Neural cell (in vitro differentiated cells): ENCODE measurements around the gene TRIM46. TPM values are rescaled to one million over a fixed set of nuclear protein-coding genes. Genes with fewer than 3 reads are reported as not detected.
A peak's percentile ranks its signal among the peaks of the same experiment; 100 is the strongest.

Source experiments
- H2AFZ ChIP-seq: fragments of 200-600, 300-800 bp; sonication (generic), shearing (Covaris generic); 2 replicates; pipeline ENCODE4 v1.6.0; 2014; ENCODE audit warnings: low read depth, mild to moderate bottlenecking, antibody characterized with exemption, low read length, moderate library complexity
- H3F3A ChIP-seq: fragments of 200-600 bp; shearing (Covaris generic); 2 replicates; pipeline ENCODE4 v1.6.1; 2016; ENCODE audit warnings: mild to moderate bottlenecking, moderate library complexity, mixed read lengths, antibody characterized with exemption, low read length; ENCODE audit not compliant: insufficient read depth, poor library complexity, severe bottlenecking
- H3K27ac ChIP-seq: fragments of 200-600, 300-800 bp; sonication (generic), shearing (Covaris generic); 2 replicates; pipeline ENCODE4 v1.5.1; 2014; ENCODE audit warnings: mild to moderate bottlenecking, low read length, moderate library complexity
- H3K27me3 ChIP-seq: fragments of 300-800, 200-600 bp; sonication (generic), shearing (Covaris generic); 2 replicates; pipeline ENCODE4 v1.6.0; 2014; ENCODE audit warnings: mild to moderate bottlenecking, low read depth, low read length, moderate library complexity; ENCODE audit not compliant: insufficient read depth
- H3K36me3 ChIP-seq: fragments of 300-800, 200-600 bp; sonication (generic), shearing (Covaris generic); 2 replicates; pipeline ENCODE4 v1.5.1; 2014; ENCODE audit warnings: mild to moderate bottlenecking, antibody characterized with exemption, low read length, moderate library complexity; ENCODE audit not compliant: insufficient read depth
- H3K4me2 ChIP-seq: fragments of 300-800, 200-600 bp; sonication (generic), shearing (Covaris generic); 2 replicates; pipeline ENCODE4 v1.6.0; 2014; ENCODE audit warnings: mild to moderate bottlenecking, low read length
- H3K4me3 ChIP-seq: fragments of 300-800, 200-600 bp; sonication (generic), shearing (Covaris generic); 2 replicates; pipeline ENCODE4 v1.5.1; 2014; ENCODE audit warnings: mild to moderate bottlenecking, low read length, moderate library complexity
- H3K79me2 ChIP-seq: fragments of 200-600 bp; shearing (Covaris generic); replicated peaks from 2 replicates; pipeline ENCODE4 v1.6.0; 2014; ENCODE audit warnings: mild to moderate bottlenecking, low read length, moderate library complexity; ENCODE audit not compliant: insufficient read depth
- H3K9ac ChIP-seq: fragments of 300-800, 200-600 bp; sonication (generic), shearing (Covaris generic); 2 replicates; pipeline ENCODE4 v1.6.1; 2016; ENCODE audit warnings: mild to moderate bottlenecking, low read length, mixed read lengths
- H3K9me2 ChIP-seq: fragments of 200-600 bp; shearing (Covaris generic); 2 replicates; pipeline ENCODE4 v1.6.1; 2016; ENCODE audit warnings: mild to moderate bottlenecking, low read length, mixed read lengths; ENCODE audit not compliant: insufficient read depth
- H3K9me3 ChIP-seq: fragments of 200-600, 300-800 bp; sonication (generic), shearing (Covaris generic); 2 replicates; pipeline ENCODE4 v1.6.1; 2016; ENCODE audit warnings: mild to moderate bottlenecking, mixed run types, low read length, moderate library complexity, mixed read lengths
- H4K20me1 ChIP-seq: fragments of 200-600 bp; shearing (Covaris generic); 2 replicates; pipeline ENCODE4 v1.6.1; 2016; ENCODE audit warnings: mild to moderate bottlenecking, mixed run types; ENCODE audit not compliant: insufficient read depth
- EP300 ChIP-seq: fragments of 450-650 bp; conservative IDR thresholded peaks from 2 replicates; pipeline ENCODE4 v1.6.1; 2014; ENCODE audit warnings: antibody characterized with exemption, mild to moderate bottlenecking, moderate library complexity; ENCODE audit not compliant: poor library complexity, severe bottlenecking
- EZH2 ChIP-seq: fragments of 200-600, 300-800 bp; shearing (Covaris generic), sonication (generic); IDR thresholded peaks from 2 replicates; pipeline ENCODE4 v1.6.1; 2014; ENCODE audit warnings: antibody characterized with exemption, low read length, borderline replicate concordance, mild to moderate bottlenecking; ENCODE audit not compliant: insufficient read depth, poor library complexity, severe bottlenecking
- MXI1 ChIP-seq: fragments of 450-650 bp; conservative IDR thresholded peaks from 2 replicates; pipeline ENCODE4 v1.6.1; 2014; ENCODE audit warnings: antibody characterized with exemption, mild to moderate bottlenecking; ENCODE audit not compliant: poor library complexity, severe bottlenecking
- POLR2AphosphoS5 ChIP-seq: IDR thresholded peaks from 2 replicates; pipeline ENCODE4 v1.6.1; 2012
- RAD21 ChIP-seq: fragments of 450-650 bp; conservative IDR thresholded peaks from 2 replicates; pipeline ENCODE4 v1.6.1; 2014; ENCODE audit warnings: antibody characterized with exemption, mild to moderate bottlenecking, moderate library complexity
- SMC3 ChIP-seq: fragments of 450-650 bp; conservative IDR thresholded peaks from 2 replicates; pipeline ENCODE4 v1.6.1; 2014; ENCODE audit warnings: antibody characterized with exemption, mild to moderate bottlenecking, moderate library complexity; ENCODE audit not compliant: poor library complexity
- TAF1 ChIP-seq: IDR thresholded peaks from 2 replicates; pipeline ENCODE4 v1.6.1; 2012; ENCODE audit warnings: low read depth
- polyA plus RNA-seq: library from polyadenylated mRNA; depleted of rRNA; stranded (reverse); fragments of >200 nt; gene quantifications from 2 replicates; pipeline ENCODE4 v1.2.3, GENCODE V29; 2014
- TF ChIP-seq, protein P1 (sequence below): IDR thresholded peaks from 2 replicates; pipeline ENCODE4 v1.6.1; 2012; ENCODE audit warnings: borderline replicate concordance
- TF ChIP-seq, protein P2 (sequence below): fragments of 450-650 bp; IDR thresholded peaks from 2 replicates; pipeline ENCODE4 v1.5.1; 2014; ENCODE audit warnings: antibody characterized with exemption, mild to moderate bottlenecking, moderate library complexity; ENCODE audit not compliant: poor library complexity, severe bottlenecking

Gene TRIM46
- polyA plus RNA-seq, 1 donor from 2014 or later: 31.5 TPM

DNA sequence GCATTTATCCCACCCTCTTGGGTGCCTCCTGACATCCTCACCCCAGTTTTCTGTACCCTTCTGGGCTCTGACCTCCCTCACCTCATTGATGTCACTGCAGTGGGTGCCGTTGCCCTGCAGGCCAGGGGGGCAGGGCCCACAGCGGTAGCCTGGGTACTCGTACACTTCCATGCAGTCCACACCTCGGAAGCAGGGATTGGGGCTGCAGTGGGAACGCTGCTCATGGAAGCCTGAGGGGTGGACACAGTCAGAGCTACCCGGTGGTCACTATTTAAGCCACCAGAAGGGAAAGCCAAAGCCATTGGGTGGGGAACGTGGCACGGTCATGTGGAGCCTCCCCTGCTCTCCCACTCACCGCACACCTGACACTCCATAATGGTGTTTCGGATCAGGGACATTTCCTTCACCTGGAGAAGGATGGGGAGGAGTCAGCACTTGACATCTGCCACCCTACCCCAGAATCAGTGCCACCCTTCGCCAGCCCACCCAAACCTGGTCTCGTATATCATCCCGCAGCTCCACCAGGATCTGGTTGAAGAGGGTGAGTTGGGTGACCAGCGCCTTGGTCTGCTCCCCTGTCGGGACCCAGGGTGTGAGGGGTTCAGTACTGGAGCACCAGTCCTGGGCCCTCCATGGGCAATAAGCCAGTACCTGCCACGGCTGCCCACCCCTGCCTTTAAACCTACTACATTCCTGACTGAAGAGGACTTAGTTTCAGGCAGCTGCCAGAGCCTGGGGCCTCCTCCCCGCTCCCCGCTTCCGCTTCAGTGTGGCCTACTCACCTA, 29.3 kb downstream of the TRIM46 start:
- H3K4me2 ChIP-seq: no peak overlapping the region
- H3K9me2 ChIP-seq: no peaks in the 10 kb centered on the region
- H3K27ac ChIP-seq: no peak overlapping the region
- H3K79me2 ChIP-seq: peaks cover 26% of the 10 kb centered on the region
- TF ChIP-seq, protein P1, sequence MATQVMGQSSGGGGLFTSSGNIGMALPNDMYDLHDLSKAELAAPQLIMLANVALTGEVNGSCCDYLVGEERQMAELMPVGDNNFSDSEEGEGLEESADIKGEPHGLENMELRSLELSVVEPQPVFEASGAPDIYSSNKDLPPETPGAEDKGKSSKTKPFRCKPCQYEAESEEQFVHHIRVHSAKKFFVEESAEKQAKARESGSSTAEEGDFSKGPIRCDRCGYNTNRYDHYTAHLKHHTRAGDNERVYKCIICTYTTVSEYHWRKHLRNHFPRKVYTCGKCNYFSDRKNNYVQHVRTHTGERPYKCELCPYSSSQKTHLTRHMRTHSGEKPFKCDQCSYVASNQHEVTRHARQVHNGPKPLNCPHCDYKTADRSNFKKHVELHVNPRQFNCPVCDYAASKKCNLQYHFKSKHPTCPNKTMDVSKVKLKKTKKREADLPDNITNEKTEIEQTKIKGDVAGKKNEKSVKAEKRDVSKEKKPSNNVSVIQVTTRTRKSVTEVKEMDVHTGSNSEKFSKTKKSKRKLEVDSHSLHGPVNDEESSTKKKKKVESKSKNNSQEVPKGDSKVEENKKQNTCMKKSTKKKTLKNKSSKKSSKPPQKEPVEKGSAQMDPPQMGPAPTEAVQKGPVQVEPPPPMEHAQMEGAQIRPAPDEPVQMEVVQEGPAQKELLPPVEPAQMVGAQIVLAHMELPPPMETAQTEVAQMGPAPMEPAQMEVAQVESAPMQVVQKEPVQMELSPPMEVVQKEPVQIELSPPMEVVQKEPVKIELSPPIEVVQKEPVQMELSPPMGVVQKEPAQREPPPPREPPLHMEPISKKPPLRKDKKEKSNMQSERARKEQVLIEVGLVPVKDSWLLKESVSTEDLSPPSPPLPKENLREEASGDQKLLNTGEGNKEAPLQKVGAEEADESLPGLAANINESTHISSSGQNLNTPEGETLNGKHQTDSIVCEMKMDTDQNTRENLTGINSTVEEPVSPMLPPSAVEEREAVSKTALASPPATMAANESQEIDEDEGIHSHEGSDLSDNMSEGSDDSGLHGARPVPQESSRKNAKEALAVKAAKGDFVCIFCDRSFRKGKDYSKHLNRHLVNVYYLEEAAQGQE: no peak
- no peak for TF ChIP-seq RAD21
- no peak for TF ChIP-seq MXI1
- TF ChIP-seq, protein P2, sequence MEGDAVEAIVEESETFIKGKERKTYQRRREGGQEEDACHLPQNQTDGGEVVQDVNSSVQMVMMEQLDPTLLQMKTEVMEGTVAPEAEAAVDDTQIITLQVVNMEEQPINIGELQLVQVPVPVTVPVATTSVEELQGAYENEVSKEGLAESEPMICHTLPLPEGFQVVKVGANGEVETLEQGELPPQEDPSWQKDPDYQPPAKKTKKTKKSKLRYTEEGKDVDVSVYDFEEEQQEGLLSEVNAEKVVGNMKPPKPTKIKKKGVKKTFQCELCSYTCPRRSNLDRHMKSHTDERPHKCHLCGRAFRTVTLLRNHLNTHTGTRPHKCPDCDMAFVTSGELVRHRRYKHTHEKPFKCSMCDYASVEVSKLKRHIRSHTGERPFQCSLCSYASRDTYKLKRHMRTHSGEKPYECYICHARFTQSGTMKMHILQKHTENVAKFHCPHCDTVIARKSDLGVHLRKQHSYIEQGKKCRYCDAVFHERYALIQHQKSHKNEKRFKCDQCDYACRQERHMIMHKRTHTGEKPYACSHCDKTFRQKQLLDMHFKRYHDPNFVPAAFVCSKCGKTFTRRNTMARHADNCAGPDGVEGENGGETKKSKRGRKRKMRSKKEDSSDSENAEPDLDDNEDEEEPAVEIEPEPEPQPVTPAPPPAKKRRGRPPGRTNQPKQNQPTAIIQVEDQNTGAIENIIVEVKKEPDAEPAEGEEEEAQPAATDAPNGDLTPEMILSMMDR: no peak
- TF ChIP-seq TAF1: no peak
- TF ChIP-seq SMC3: no peak
- TF ChIP-seq EP300: no peak
- TF ChIP-seq EZH2: no peak
- no peak for TF ChIP-seq POLR2AphosphoS5
- no peaks in the 10 kb centered on the region for H3K9me3 ChIP-seq
- H3K27me3 ChIP-seq: no peaks in the 10 kb centered on the region
- H2AFZ ChIP-seq: no peak overlapping the region
- H4K20me1 ChIP-seq: no peaks in the 10 kb centered on the region
- no peaks in the 10 kb centered on the region for H3K36me3 ChIP-seq
- peaks cover 6% of the 10 kb centered on the region for H3F3A ChIP-seq
- no peak overlapping the region for H3K4me3 ChIP-seq
- H3K9ac ChIP-seq: no peak overlapping the region

DNA sequence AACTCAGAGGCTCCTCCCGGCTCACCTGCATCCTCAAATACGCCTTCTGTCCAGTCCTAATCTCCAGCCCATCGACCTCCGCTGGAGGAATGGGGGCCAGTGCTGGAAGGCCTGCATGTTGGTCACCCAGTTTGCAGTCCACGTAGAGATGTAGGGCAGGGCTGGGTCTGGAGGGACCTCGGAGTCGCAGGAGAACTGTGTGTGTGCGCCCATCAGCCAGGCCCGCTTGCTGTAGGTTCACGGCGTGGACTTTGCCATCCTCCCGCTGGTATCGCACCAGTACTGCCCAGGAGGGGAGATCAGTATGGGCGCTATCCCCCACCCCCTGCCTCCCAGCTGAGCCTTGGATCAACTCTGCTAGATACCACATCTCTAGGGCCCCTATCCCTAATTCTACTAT, 31.4 kb downstream of the TRIM46 start:
- peaks cover 24% of the 10 kb centered on the region for H3K79me2 ChIP-seq
- peak overlapping the region; percentile 91 for H3K4me3 ChIP-seq
- no peaks in the 10 kb centered on the region for H3K27me3 ChIP-seq
- H3K9me3 ChIP-seq: no peaks in the 10 kb centered on the region
- H3K9ac ChIP-seq: peak overlapping the region; percentile 5
- no peak overlapping the region for H3K4me2 ChIP-seq
- no peak overlapping the region for H3K27ac ChIP-seq
- no peaks in the 10 kb centered on the region for H4K20me1 ChIP-seq
- peaks cover 6% of the 10 kb centered on the region for H3F3A ChIP-seq
- TF ChIP-seq, protein P2: no peak
- TF ChIP-seq EZH2 (no peak), POLR2AphosphoS5 (no peak), EP300 (no peak), RAD21 (no peak), SMC3 (no peak), MXI1 (no peak), TAF1 (no peak)
- TF ChIP-seq, protein P1: no peak
- H2AFZ ChIP-seq: no peak overlapping the region
- H3K9me2 ChIP-seq: no peaks in the 10 kb centered on the region
- no peaks in the 10 kb centered on the region for H3K36me3 ChIP-seq
